C4-2B (cell line): ENCODE results near the gene OR4F6.

Experiments
- ZFX ChIP-seq: fragments of 450-650 bp; IDR thresholded peaks from 2 replicates; pipeline ENCODE4 v1.6.1; 2017
- TF ChIP-seq, protein P1 (sequence below): fragments of 450-650 bp; conservative IDR thresholded peaks from 2 replicates; pipeline ENCODE4 v1.5.1; 2017; ENCODE audit warnings: mild to moderate bottlenecking

DNA sequence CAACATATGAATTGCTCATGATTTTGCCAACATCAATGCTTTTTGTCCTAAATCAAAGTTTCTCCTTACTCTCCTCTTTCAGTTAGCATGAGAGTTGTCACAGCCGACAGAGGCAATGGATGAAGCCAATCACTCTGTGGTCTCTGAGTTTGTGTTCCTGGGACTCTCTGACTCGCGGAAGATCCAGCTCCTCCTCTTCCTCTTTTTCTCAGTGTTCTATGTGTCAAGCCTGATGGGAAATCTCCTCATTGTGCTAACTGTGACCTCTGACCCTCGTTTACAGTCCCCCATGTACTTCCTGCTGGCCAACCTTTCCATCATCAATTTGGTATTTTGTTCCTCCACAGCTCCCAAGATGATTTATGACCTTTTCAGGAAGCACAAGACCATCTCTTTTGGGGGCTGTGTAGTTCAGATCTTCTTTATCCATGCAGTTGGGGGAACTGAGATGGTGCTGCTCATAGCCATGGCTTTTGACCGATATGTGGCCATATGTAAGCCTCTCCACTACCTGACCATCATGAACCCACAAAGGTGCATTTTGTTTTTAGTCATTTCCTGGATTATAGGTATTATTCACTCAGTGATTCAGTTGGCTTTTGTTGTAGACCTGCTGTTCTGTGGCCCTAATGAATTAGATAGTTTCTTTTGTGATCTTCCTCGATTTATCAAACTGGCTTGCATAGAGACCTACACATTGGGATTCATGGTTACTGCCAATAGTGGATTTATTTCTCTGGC lies 2.5 kb downstream of the OR4F6 start:
- TF ChIP-seq, protein P1, sequence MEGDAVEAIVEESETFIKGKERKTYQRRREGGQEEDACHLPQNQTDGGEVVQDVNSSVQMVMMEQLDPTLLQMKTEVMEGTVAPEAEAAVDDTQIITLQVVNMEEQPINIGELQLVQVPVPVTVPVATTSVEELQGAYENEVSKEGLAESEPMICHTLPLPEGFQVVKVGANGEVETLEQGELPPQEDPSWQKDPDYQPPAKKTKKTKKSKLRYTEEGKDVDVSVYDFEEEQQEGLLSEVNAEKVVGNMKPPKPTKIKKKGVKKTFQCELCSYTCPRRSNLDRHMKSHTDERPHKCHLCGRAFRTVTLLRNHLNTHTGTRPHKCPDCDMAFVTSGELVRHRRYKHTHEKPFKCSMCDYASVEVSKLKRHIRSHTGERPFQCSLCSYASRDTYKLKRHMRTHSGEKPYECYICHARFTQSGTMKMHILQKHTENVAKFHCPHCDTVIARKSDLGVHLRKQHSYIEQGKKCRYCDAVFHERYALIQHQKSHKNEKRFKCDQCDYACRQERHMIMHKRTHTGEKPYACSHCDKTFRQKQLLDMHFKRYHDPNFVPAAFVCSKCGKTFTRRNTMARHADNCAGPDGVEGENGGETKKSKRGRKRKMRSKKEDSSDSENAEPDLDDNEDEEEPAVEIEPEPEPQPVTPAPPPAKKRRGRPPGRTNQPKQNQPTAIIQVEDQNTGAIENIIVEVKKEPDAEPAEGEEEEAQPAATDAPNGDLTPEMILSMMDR: no peak
- no peak for TF ChIP-seq ZFX
